Activated CD8-positive, alpha-beta memory T cell treated with anti-CD3 and anti-CD28 coated beads, Interleukin-2, amount 50 U/mL, for 24 hours (primary cell): ENCODE results near the gene RBM25.
"Not testable (repeated sequence)": the region's sequence is repeated elsewhere in the genome, so short reads cannot be mapped to it uniquely, and the experiment has no call there.

Experiments used
- DNase-seq: peaks from one replicate; pipeline ENCODE4 v3.0.0-alpha.2; 2020; ENCODE audit errors: extremely low read depth

The RBM25 gene

DNA sequence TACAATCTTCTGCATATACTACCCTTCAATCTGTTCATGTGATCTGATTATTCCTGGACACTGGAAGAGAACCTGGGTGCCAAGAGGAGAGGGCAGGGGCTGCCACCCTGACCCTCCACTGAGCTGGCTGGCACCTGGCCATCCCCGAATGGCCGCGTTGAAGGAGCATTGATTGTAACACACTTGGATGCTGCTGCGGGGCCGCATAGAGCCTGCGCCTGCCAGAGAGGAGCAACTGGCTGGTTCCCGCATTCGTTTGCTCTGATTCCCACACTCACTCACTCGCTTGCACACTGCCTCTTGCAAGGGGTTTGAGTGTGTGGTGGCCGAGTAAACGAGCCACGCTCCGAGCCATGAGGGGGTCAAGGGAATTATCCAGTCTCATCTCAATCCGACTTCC lies 110.4 kb downstream of the RBM25 start:
- no peak for DNase-seq

GRCh38 chr14:73169855-73170254 lies 111.5 kb downstream of the RBM25 start:
- DNase-seq, result not testable (repeated sequence)

- no peak for DNase-seq
Observed at GRCh38 chr14:73170686-73171085, 112.4 kb downstream of the RBM25 start.

GRCh38 chr14:73172500-73172899 lies 114.2 kb downstream of the RBM25 start:
- no peak for DNase-seq

DNA sequence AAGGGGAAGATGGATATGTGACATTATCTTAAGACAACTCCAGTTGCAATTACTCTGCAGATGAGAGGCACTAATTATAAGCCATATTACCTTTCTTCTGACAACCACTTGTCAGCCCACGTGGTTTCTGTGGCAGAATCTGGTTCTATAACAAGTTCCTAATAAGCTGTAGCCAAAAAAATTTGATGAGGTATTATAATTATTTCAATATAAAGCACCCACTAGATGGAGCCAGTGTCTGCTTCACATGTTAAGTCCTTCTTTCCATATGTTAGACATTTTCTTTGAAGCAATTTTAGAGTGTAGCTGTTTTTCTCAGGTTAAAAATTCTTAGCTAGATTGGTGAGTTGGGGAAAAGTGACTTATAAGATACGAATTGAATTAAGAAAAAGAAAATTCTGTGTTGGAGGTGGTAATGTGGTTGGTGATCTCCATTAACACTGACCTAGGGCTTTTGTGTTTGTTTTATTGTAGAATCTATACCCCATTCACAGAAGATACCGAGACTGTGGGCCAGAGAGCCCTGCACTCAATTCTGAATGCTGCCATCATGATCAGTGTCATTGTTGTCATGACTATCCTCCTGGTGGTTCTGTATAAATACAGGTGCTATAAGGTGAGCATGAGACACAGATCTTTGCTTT lies 114.9 kb downstream of the RBM25 start:
- no peak for DNase-seq
